Urinary bladder (tissue), 4 donors: ENCODE measurements around the gene MKNK1. TPM values are rescaled to one million over a fixed set of nuclear protein-coding genes. Genes with fewer than 3 reads are reported as not detected.

Experiments
- DNase-seq: peaks from one replicate; pipeline ENCODE4 v3.0.0-alpha.2; 2015; ENCODE audit errors: extremely low spot score
- H3K27ac ChIP-seq: one replicate; pipeline ENCODE4 v1.5.1; 2013; ENCODE audit warnings: low read depth, mild to moderate bottlenecking, moderate library complexity
- H3K36me3 ChIP-seq: one replicate; pipeline ENCODE4 v1.6.1; 2013; ENCODE audit warnings: mild to moderate bottlenecking, moderate library complexity; ENCODE audit not compliant: insufficient read depth
- H3K4me1 ChIP-seq: one replicate; pipeline ENCODE4 v1.6.1; 2013; ENCODE audit warnings: mild to moderate bottlenecking, moderate library complexity; ENCODE audit not compliant: insufficient read depth
- H3K4me3 ChIP-seq: one replicate; pipeline ENCODE4 v1.5.1; 2013; ENCODE audit warnings: low read depth, low read length
- WGBS: extraction: QIAGEN DNeasy Blood & Tissue Kit; methylation state at CpG from one replicate; pipeline ENCODE4 v1.1.7; 2013; 5-methylcytosine and 5-hydroxymethylcytosine counted together
- polyA plus RNA-seq: library from polyadenylated mRNA; stranded (reverse); fragments of 200-250 nt; gene quantifications from one replicate; pipeline ENCODE4 v1.2.3, GENCODE V29; 2013
- total RNA-seq: library from RNA; depleted of rRNA; stranded (reverse); fragments of >200 nt; gene quantifications from one replicate; pipeline ENCODE4 v1.2.3, GENCODE V29; 2014
- donor health status: healthy with polysubstance abuse.
- donor health status: healthy.

The MKNK1 gene
- total and polyA plus RNA-seq, 2 donors: 25.7 to 37.3 TPM

DNA sequence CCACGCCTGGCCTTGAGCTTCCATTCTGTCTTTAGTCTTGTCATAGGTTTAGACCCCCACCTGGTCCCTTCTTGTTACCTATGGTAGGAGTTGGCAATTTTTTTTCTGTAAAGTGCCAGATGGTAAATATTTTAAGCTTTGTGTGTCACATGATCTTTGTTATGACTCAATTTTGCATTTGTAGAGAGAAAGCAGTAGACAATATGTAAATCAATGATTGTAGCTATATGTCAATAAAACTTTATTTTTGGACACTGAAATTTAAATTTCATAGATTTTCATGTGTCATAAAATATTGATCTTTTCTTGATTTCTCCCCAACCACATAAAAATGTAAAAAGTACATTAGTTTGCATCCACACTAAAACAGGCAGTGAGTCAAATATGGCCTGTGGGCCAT is 8.0 kb downstream of the MKNK1 start:
- peaks cover 5% of the 10 kb centered on the region for H3K36me3 ChIP-seq
- no peak overlapping the region for H3K4me3 ChIP-seq
- H3K27ac ChIP-seq: no peak overlapping the region
- WGBS: 98% methylated on average over 1 of the region's 1 CpG
- no peaks in the 10 kb centered on the region for H3K4me1 ChIP-seq
- DNase-seq: no peak

DNA sequence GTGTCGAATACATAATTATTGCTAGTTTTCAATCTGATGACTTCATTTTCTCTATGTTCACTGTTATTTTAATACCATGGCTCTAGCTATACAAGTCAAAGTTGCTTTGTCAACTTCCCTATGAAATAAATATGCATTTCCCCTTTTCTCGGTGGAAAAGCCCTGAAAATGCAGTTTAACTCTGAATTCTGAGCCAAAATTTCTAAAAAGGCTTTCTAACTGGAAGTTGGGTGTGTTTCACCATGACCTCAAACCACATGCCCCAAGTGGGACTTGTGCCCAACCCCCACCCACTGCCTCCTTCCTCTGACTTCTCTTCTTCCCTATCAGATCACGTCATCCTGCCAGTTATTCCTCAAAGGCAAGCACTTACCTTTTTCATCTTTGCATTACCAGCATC is 8.9 kb downstream of the MKNK1 start:
- H3K4me3 ChIP-seq: no peak overlapping the region
- no peak overlapping the region for H3K27ac ChIP-seq
- H3K4me1 ChIP-seq: no peaks in the 10 kb centered on the region
- H3K36me3 ChIP-seq: peaks cover 6% of the 10 kb centered on the region
- no peak for DNase-seq
- WGBS: 71% methylated on average over 3 of the region's 3 CpGs

DNA sequence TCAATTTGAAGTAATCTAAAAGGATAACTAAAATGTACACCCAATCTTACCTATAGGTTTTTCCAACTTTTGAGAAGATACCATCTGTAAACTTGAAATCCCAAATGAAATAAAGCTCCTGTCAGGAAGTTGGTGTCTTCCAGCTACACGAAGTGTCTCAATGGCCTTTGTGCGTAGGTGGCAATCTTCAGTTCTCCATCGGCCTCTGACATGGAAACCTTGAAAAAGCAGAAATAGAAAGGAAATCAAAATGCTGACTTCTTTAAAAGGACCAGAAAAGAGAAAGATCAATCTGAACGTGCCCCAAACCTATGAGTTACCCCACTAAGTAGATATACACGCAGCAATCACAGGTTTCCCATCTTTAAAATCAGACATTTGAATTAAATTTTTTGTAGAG is 10.0 kb downstream of the MKNK1 start:
- Histone ChIP-seq H3K4me1 (no peaks in the 10 kb centered on the region), H3K27ac (no peak overlapping the region), H3K36me3 (peaks cover 6% of the 10 kb centered on the region), H3K4me3 (no peak overlapping the region)
- no peak for DNase-seq
- WGBS: 93% methylated on average over 5 of the region's 5 CpGs

DNA sequence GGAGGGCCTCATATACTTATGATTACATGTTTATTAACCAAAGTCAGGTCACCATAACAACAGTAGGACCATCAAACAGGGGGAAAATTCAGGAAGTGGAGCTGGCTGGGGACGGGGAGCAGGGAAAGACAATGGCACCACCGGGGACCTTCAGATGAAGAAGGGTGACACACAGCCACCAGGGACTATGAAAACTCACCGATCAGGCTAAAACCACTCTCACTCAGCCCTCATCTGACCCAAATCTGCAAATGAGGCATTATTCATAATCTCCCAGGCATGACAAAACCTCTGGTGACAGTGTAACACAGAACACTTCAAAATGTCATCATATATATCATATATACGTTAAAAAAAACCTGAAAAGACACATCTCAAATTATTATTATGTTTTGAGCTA is 11.2 kb downstream of the MKNK1 start:
- Histone ChIP-seq H3K4me1 (no peaks in the 10 kb centered on the region), H3K4me3 (no peak overlapping the region), H3K36me3 (peaks cover 6% of the 10 kb centered on the region), H3K27ac (no peak overlapping the region)
- DNase-seq: no peak
- 91% methylated on average over 4 of the region's 4 CpGs for WGBS

DNA sequence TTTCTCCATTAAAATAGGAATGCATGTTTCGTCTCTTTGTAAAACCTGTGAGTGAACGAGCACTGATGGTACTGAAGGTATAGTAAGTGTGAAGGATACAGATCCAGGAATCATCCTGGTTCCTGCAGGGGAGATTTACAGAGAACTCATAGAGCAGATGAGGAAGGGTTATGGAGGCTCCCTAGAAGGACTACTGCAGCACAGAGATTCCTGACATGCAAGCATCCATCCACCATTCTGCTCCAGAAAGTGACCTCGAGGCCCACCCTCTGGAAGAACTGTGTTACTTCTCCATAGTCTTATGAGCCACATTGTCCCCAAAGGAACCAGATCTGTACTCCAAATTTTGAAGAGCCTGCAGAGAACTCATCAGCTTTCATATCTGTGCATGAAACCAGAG is 14.5 kb downstream of the MKNK1 start:
- DNase-seq: no peak
- 90% methylated on average over 3 of the region's 3 CpGs for WGBS
- Histone ChIP-seq H3K4me3 (no peak overlapping the region), H3K36me3 (peaks cover 6% of the 10 kb centered on the region), H3K4me1 (no peaks in the 10 kb centered on the region), H3K27ac (no peak overlapping the region)

DNA sequence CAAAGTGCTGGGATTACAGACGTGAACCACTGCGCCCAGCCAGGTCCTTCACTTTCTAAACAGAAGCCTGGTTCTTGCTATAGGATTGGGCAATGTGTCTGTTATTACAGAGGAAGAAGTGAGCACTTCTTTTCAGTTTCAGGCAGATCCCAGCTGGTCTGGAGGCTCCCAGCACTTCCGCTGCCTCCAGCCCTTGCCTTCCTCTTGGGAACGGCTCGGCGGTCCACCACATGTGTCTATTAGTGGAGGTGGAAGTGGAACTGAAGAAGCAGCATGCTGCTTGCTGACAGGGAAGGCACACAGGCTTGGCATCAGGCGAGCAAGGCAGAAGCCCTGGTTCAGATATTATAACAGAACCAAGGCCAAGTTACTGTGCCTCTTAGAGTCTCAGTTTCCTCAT is 17.0 kb downstream of the MKNK1 start:
- DNase-seq: no peak
- Histone ChIP-seq H3K27ac (no peak overlapping the region), H3K36me3 (peaks cover 6% of the 10 kb centered on the region), H3K4me1 (no peaks in the 10 kb centered on the region), H3K4me3 (no peak overlapping the region)
- 91% methylated on average over 7 of the region's 7 CpGs for WGBS

DNA sequence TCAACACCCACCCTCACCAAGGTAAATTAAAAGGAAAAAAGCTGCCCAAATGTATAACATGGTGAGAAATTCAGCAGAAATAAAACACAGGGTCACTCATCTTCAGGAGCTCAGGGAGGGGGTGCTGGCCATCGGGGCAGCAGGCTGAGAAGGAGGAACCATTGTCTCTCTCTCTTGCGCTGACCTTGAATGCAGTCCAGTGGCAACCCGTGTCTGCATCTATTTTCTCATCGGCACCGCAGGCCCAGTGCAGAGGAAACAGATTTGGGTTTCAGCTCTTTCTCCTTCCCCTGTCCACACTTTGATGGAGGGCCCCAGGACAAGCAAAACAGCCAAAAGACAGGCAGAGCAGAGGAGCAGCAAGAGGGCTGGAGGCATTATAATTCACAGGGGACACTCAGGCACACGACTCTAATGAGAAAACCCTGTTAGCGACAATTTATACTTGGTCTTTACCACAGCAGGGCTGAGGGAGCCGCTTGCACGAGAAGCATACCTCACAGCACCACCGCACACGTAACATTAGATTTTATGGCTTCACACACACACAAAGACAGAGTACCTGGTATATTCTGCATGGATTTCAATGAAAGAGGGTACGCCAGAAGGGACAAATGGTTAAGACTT is 18.6 kb downstream of the MKNK1 start:
- Histone ChIP-seq H3K4me1 (no peaks in the 10 kb centered on the region), H3K36me3 (no peaks in the 10 kb centered on the region), H3K4me3 (no peak overlapping the region), H3K27ac (no peak overlapping the region)
- 87% methylated on average over 12 of the region's 12 CpGs for WGBS
- DNase-seq: no peak

DNA sequence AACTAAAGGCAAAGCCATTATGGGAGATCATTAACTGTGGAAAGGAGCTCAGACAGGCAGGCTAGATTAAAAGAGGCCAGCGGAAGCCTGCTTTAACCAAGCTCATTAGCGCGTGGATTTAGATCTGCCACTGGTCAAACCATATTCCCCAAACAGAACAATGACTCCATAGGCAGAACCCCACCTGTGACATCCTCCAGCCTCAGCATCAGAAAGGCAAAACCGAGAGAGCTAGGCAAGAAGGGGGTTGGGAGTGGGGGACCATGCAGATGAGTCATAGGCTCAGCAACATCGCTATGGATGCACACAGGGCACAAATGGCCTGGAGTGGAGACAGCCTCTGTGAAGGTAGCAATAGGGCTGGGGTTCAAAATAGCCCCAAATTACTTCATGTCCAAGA is 20.6 kb downstream of the MKNK1 start:
- Histone ChIP-seq H3K27ac (no peak overlapping the region), H3K4me1 (no peaks in the 10 kb centered on the region), H3K4me3 (no peak overlapping the region), H3K36me3 (no peaks in the 10 kb centered on the region)
- WGBS: 89% methylated on average over 5 of the region's 5 CpGs
- DNase-seq: no peak

DNA sequence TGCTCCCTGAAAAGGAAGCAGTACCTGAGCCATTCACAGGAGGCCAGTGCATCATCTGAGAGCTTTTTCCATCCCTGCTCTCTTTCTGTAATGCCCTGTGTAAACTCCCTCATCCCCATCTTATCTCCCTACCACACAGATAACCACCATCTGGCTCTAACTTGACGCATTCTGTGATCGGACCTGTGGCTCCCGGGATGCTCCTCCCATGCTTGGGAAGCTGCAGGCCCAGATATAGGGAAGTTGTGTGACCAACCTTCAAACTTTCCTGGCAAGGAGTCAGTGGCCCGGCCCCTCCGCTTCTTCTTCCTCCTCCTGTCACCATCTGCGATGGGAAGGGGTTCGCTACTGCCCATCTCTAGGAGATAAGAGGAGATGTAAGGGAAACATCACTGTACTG is 21.1 kb downstream of the MKNK1 start:
- no peaks in the 10 kb centered on the region for H3K36me3 ChIP-seq
- 76% methylated on average over 7 of the region's 7 CpGs for WGBS
- H3K27ac ChIP-seq: no peak overlapping the region
- no peaks in the 10 kb centered on the region for H3K4me1 ChIP-seq
- DNase-seq: no peak
- H3K4me3 ChIP-seq: no peak overlapping the region

DNA sequence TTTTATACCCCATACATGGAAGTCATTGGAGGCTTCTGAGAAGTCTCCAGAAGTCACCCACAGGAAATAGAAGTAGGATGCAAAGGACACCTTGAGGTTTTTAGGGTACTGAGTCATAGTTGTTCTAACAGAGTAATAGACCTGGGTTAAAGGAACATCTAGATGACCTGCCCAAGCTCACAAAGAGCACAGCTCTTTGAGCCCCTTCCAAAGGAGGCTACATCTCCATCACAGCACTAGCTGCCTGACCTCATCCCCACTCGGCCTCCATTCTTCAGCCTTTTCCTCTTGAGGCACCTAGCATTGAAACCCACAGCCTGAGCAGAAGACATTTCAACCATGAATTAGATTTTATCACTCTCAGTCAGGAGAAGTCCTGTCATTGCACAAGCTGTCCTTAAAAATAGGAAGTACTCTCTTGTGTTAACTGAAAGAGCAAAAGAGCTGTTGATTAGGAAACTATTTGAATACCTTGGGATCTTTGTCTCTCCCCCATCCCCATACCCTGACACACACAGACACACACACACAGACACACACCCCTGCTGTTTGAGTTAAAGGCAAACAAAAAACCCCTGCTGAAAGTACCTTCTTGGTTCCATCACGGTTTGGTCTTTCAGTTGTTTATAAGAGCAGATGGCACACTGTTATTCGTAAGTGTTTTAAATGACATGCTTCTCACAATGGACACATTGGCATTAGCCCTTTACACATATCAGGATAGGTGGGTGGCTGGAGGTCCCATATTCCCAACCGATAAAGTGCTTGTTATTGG is 22.2 kb downstream of the MKNK1 start:
- 88% methylated on average over 4 of the region's 4 CpGs for WGBS
- no peak for DNase-seq
- Histone ChIP-seq H3K4me3 (no peak overlapping the region), H3K27ac (no peak overlapping the region), H3K36me3 (peaks cover 3% of the 10 kb centered on the region), H3K4me1 (no peaks in the 10 kb centered on the region)

DNA sequence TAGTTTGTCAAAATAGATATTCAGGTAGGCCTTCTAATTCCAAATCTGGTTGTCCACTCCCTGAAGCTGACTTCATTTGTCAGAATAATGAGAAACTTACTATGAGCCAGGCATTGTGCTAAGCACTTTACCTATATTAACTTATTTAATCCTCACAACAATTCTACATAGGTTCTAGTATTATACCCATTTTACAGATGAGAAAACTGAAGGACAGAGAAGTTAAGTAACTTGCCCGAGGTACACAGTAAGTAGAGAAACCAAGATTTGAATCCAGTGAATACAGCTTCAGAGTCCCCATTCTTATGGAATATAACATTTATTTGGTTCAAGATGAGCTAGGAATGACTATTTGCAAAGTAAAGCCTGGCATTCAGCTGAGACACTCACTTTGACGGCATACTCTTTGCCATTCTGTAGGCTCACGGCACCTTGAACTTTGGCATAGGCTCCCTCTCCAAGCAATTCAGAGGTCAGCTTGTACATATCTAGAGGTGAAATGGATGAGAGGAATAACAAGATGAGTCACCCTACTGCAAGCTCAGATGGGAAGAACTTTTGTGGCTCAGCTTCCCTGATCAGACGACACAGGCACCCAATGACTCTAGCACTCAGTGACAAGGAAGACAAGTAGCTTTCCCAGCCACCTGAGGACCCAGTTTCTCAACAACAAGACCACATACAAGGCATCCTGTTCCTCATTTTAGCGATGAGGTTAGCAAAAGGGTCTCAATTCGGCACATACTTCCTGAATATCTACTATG is 23.7 kb downstream of the MKNK1 start:
- Histone ChIP-seq H3K4me3 (no peak overlapping the region), H3K4me1 (no peaks in the 10 kb centered on the region), H3K36me3 (peaks cover 3% of the 10 kb centered on the region), H3K27ac (no peak overlapping the region)
- DNase-seq: no peak
- 92% methylated on average over 6 of the region's 6 CpGs for WGBS

DNA sequence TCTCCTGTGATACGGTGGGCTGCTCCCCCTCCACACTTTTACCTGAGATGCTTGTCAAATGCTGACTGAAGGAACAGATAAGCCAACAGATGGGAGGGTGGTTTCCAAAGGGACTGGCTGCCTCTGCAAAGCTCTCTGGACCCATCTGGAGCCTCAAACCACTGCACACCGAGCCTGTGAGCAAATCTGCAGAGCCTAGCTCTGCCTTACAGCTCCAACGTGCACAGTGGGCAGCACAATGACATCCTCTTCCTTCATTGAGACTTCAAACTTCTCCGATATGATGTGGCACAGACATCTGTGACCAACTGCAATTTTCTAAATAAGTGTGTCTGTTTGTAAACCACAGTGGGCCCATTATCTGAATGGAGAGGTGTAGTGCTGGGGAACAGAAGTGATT is 26.4 kb downstream of the MKNK1 start:
- no peak overlapping the region for H3K27ac ChIP-seq
- no peaks in the 10 kb centered on the region for H3K4me1 ChIP-seq
- no peak overlapping the region for H3K4me3 ChIP-seq
- 91% methylated on average over 4 of the region's 4 CpGs for WGBS
- no peak for DNase-seq
- peaks cover 3% of the 10 kb centered on the region for H3K36me3 ChIP-seq

DNA sequence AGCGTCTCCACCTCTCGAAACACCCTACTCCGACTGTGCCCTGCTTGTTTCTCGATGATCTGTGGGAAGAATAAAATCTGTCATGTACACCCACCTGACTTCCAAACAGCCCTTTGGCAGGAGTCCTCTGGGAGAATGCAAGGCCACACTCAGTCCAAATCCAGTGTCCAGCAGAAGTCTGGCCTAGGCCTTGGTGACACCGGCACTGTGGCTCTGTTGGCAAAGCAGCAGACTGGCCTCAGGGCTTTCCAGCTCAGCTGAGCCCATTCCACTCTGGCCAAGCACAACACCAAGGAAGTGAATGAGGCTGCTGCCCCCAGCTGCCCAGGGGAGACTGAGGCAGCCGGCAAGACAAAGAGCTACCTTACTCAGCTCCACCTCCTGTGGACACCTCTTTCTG is 27.5 kb downstream of the MKNK1 start:
- Histone ChIP-seq H3K27ac (no peak overlapping the region), H3K36me3 (peaks cover 3% of the 10 kb centered on the region), H3K4me1 (no peaks in the 10 kb centered on the region), H3K4me3 (no peak overlapping the region)
- DNase-seq: no peak
- 88% methylated on average over 6 of the region's 6 CpGs for WGBS

DNA sequence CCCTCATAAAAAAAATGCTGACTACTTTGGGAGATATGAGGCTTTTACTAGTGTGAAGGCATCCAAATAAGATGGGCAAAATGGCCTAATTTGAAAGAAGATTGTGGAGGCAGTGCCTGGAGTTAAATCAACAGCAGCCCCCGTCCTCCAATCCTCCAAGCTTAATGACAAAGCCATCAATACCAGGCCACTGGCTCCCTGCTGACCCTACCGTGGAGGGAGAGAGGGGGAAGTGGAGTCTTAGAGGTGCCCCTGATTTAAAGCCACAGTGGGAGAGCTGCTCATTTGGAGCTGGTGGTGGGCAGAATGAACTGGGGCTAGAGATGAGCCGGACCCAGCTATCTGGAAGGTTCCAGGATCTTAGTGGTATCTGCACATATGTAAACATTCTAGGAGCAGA is 28.3 kb downstream of the MKNK1 start:
- DNase-seq: no peak
- Histone ChIP-seq H3K27ac (no peak overlapping the region), H3K4me3 (no peak overlapping the region), H3K4me1 (no peaks in the 10 kb centered on the region), H3K36me3 (peaks cover 3% of the 10 kb centered on the region)
- 80% methylated on average over 3 of the region's 3 CpGs for WGBS
